GM23248 (cell line): ENCODE data around the gene GPR162.

ENCODE experiments used
- EZH2 ChIP-seq: fragments of 200-600 bp; sonication (generic); IDR thresholded peaks from 2 replicates; pipeline ENCODE4 v1.6.1; 2018; ENCODE audit warnings: antibody characterized with exemption, mild to moderate bottlenecking; ENCODE audit not compliant: insufficient read depth, poor library complexity, severe bottlenecking
- EZH2phosphoT487 ChIP-seq: fragments of 200-600 bp; sonication (generic); IDR thresholded peaks from 2 replicates; pipeline ENCODE4 v1.6.1; 2018; ENCODE audit warnings: antibody characterized with exemption, moderate library complexity, mild to moderate bottlenecking, low read depth; ENCODE audit not compliant: insufficient read depth

DNA sequence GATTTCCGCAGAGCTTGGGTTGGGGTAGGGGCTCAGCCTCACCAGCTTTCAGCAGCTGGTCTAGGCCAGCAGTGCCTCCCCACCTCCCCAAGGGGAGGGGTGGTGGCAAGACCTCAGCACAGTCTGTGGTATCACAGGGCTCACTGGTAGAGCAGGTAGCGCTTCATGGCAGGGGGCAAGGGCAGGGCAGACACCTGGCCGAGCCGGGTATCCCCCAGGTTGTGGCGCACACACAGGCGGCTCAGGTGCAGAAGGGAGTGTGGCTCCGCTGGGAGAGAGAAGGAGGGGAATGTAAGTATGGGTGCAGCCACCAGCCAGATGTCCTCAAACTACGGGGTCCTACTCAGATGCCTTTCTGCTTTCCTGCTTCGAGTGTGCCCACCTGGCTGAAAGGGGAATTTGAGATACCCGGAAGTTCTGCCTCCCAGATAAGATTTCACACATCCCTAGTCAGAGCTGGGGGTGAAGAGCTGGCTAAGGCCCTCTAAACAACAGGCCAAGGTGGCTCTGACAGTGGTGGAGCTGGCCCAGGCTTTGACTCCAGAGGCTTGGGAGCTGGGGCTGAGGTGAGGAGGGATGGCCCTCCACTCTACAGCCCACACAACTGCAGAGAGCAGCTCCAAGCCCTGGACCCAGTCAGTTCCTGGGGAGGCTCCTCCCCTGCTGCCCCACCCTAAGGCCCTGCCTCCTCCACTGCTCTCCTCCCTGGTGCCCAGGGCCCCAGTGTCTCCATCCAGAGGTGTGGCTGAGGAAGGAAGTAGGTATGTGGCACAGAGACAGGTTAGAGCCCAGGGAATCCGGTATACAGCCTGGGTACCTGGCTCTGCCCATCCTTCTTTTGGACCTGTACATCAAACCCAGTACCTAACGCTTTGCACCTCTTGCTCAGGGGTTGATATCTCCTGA lies 49.7 kb downstream of the GPR162 start:
- TF ChIP-seq EZH2 (no peak), EZH2phosphoT487 (no peak)
